ENCODE data around the gene MACROD1.
"Not testable (repeated sequence)": the region's sequence is repeated elsewhere in the genome, so short reads cannot be mapped to it uniquely, and the experiment has no call there.

Gene MACROD1

DNA sequence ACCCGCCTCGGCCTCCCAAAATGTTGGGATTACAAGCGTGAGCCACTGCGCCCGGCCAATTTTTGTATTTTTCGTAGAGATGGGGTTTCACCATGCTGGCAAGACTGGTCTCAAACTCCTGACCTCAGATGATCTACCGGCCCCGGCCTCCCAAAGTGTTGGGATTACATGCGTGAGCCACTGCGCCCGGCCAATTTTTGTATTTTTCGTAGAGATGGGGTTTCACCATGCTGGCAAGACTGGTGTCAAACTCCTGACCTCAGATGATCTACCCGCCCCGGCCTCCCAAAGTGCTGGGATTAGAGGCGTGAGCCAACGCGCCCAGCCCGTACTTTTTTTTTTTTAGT, 192.0 kb downstream of the MACROD1 start:
- not testable (repeated sequence) for H3K36me3 ChIP-seq (ENCODE audit: control insufficient read depth, insufficient read depth, low read length); H3K9me3 ChIP-seq (ENCODE audit: control insufficient read depth, insufficient read depth, low read length); H3K27ac ChIP-seq (ENCODE audit: low read length); H3K4me1 ChIP-seq (ENCODE audit: control insufficient read depth, insufficient read depth, low read length); DNase-seq (ENCODE audit: low read depth, low spot score); H3K4me3 ChIP-seq (ENCODE audit: low read length); H3K27me3 ChIP-seq (ENCODE audit: control insufficient read depth, insufficient read depth, low read length)
- no CpG with 5 or more reads among the region's 18 CpGs for WGBS (ENCODE audit: insufficient coverage, insufficient read length)

DNA sequence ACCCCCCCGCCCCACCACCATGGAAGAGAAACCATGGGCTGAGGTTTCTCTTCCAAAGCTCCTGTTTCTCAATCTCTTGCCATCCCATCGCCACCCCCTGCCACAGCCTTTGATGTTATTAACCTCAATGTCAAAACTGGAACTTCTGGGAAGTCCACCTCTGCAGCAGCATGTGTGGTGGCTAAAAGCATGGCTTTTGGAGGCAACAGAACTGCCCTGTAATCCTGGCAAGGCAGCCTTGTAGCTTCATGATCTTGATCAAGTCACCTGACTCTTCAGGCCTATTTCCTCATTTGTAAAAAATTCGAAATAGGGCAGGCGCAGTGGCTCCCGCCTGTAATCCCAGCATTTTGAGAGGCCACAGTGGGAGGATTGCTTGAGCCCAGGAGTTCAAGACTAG, 195.0 kb downstream of the MACROD1 start:
- no peak overlapping the region for H3K4me3 ChIP-seq (ENCODE audit: low read length)
- H3K27ac ChIP-seq (ENCODE audit: low read length): no peak overlapping the region
- no peaks in the 10 kb centered on the region for H3K9me3 ChIP-seq (ENCODE audit: control insufficient read depth, insufficient read depth, low read length)
- no CpG with 5 or more reads among the region's 5 CpGs for WGBS (ENCODE audit: insufficient coverage, insufficient read length)
- H3K27me3 ChIP-seq (ENCODE audit: control insufficient read depth, insufficient read depth, low read length): no peaks in the 10 kb centered on the region
- no peak for DNase-seq (ENCODE audit: low read depth, low spot score)
- H3K36me3 ChIP-seq (ENCODE audit: control insufficient read depth, insufficient read depth, low read length): no peaks in the 10 kb centered on the region
- H3K4me1 ChIP-seq (ENCODE audit: control insufficient read depth, insufficient read depth, low read length): no peaks in the 10 kb centered on the region

DNA sequence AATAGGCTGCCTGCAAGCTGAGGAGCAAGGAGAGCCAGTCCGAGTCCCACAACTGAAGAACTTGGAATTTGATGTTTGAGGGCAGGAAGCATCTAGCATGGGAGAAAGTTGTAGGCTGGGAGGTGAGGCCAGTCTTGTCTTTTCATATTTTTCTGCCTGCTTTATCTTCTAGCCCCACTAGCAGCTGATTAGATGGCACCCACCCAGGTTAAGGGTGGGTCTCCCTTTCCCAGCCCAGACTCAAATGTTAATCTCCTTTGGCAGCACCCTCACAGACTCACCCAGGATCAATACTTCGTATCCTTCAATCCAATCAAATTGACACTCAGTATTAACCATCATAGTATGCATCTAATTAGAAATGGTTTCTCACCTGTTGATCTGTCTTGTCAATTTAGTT, 196.5 kb downstream of the MACROD1 start:
- H3K36me3 ChIP-seq (ENCODE audit: control insufficient read depth, insufficient read depth, low read length): no peaks in the 10 kb centered on the region
- WGBS (ENCODE audit: insufficient coverage, insufficient read length): no CpG with 5 or more reads among the region's 2 CpGs
- no peak overlapping the region for H3K4me3 ChIP-seq (ENCODE audit: low read length)
- no peaks in the 10 kb centered on the region for H3K4me1 ChIP-seq (ENCODE audit: control insufficient read depth, insufficient read depth, low read length)
- no peak for DNase-seq (ENCODE audit: low read depth, low spot score)
- no peak overlapping the region for H3K27ac ChIP-seq (ENCODE audit: low read length)
- H3K27me3 ChIP-seq (ENCODE audit: control insufficient read depth, insufficient read depth, low read length): no peaks in the 10 kb centered on the region; the same call in none of the 2 replicates
- no peaks in the 10 kb centered on the region for H3K9me3 ChIP-seq (ENCODE audit: control insufficient read depth, insufficient read depth, low read length)

GRCh38 chr11:63966444-63966843, 199.5 kb downstream of the MACROD1 start:
- Histone ChIP-seq H3K36me3 (ENCODE audit: control insufficient read depth, insufficient read depth, low read length) (no peaks in the 10 kb centered on the region), H3K9me3 (ENCODE audit: control insufficient read depth, insufficient read depth, low read length) (no peaks in the 10 kb centered on the region), H3K27me3 (ENCODE audit: control insufficient read depth, insufficient read depth, low read length) (no peaks in the 10 kb centered on the region; the same call in none of the 2 replicates), H3K27ac (ENCODE audit: low read length) (no peak overlapping the region), H3K4me1 (ENCODE audit: control insufficient read depth, insufficient read depth, low read length) (peaks cover 1% of the 10 kb centered on the region; the same call in 1 of the 2 replicates), H3K4me3 (ENCODE audit: low read length) (no peak overlapping the region)
- no CpG with 5 or more reads among the region's 1 CpG for WGBS (ENCODE audit: insufficient coverage, insufficient read length)
- DNase-seq (ENCODE audit: low read depth, low spot score): no peak

GRCh38 chr11:63963895-63964294, 202.0 kb downstream of the MACROD1 start:
- not testable (repeated sequence) for H3K9me3 ChIP-seq (ENCODE audit: control insufficient read depth, insufficient read depth, low read length); DNase-seq (ENCODE audit: low read depth, low spot score)
- WGBS (ENCODE audit: insufficient coverage, insufficient read length): no CpG with 5 or more reads among the region's 4 CpGs

GRCh38 chr11:63961608-63962412, 204.1 kb downstream of the MACROD1 start:
- Histone ChIP-seq H3K4me1 (ENCODE audit: control insufficient read depth, insufficient read depth, low read length) (peaks cover 1% of the 10 kb centered on the region; the same call in 1 of the 2 replicates), H3K27me3 (ENCODE audit: control insufficient read depth, insufficient read depth, low read length) (no peaks in the 10 kb centered on the region; the same call in none of the 2 replicates), H3K36me3 (ENCODE audit: control insufficient read depth, insufficient read depth, low read length) (no peaks in the 10 kb centered on the region), H3K27ac (ENCODE audit: low read length) (no peak overlapping the region), H3K9me3 (ENCODE audit: control insufficient read depth, insufficient read depth, low read length) (no peaks in the 10 kb centered on the region), H3K4me3 (ENCODE audit: low read length) (no peak overlapping the region)
- WGBS (ENCODE audit: insufficient coverage, insufficient read length): no CpG with 5 or more reads among the region's 19 CpGs
- DNase-seq (ENCODE audit: low read depth, low spot score): no peak

More at GRCh38 chr11:63963895-63964294, 202.0 kb downstream of the MACROD1 start:
- H3K27me3 ChIP-seq (ENCODE audit: control insufficient read depth, insufficient read depth, low read length); H3K4me3 ChIP-seq (ENCODE audit: low read length); H3K36me3 ChIP-seq (ENCODE audit: control insufficient read depth, insufficient read depth, low read length); H3K27ac ChIP-seq (ENCODE audit: low read length); H3K4me1 ChIP-seq (ENCODE audit: control insufficient read depth, insufficient read depth, low read length): not testable (repeated sequence)

GRCh38 chr11:63958008-63958407, 207.9 kb downstream of the MACROD1 start:
- Histone ChIP-seq H3K4me3 (ENCODE audit: low read length) (no peak overlapping the region), H3K9me3 (ENCODE audit: control insufficient read depth, insufficient read depth, low read length) (no peaks in the 10 kb centered on the region), H3K36me3 (ENCODE audit: control insufficient read depth, insufficient read depth, low read length) (peaks cover 30% of the 10 kb centered on the region), H3K4me1 (ENCODE audit: control insufficient read depth, insufficient read depth, low read length) (peaks cover 1% of the 10 kb centered on the region; the same call in 1 of the 2 replicates), H3K27ac (ENCODE audit: low read length) (no peak overlapping the region), H3K27me3 (ENCODE audit: control insufficient read depth, insufficient read depth, low read length) (no peaks in the 10 kb centered on the region)
- WGBS (ENCODE audit: insufficient coverage, insufficient read length): no CpG with 5 or more reads among the region's 5 CpGs
- no peak for DNase-seq (ENCODE audit: low read depth, low spot score)

- H3K9me3 ChIP-seq (ENCODE audit: control insufficient read depth, insufficient read depth, low read length): no peaks in the 10 kb centered on the region
- no peak overlapping the region for H3K4me3 ChIP-seq (ENCODE audit: low read length)
- WGBS (ENCODE audit: insufficient coverage, insufficient read length): no CpG with 5 or more reads among the region's 4 CpGs
- H3K36me3 ChIP-seq (ENCODE audit: control insufficient read depth, insufficient read depth, low read length): peaks cover 38% of the 10 kb centered on the region
- H3K27me3 ChIP-seq (ENCODE audit: control insufficient read depth, insufficient read depth, low read length): no peaks in the 10 kb centered on the region
- no peak overlapping the region for H3K27ac ChIP-seq (ENCODE audit: low read length)
- H3K4me1 ChIP-seq (ENCODE audit: control insufficient read depth, insufficient read depth, low read length): no peaks in the 10 kb centered on the region
- no peak for DNase-seq (ENCODE audit: low read depth, low spot score)
Observed at GRCh38 chr11:63952570-63952969, 213.3 kb downstream of the MACROD1 start.

GRCh38 chr11:63951779-63952536, 214.0 kb downstream of the MACROD1 start:
- peaks cover 38% of the 10 kb centered on the region for H3K36me3 ChIP-seq (ENCODE audit: control insufficient read depth, insufficient read depth, low read length)

More at GRCh38 chr11:63951779-63952536, 214.0 kb downstream of the MACROD1 start:
- H3K4me3 ChIP-seq (ENCODE audit: low read length): no peak overlapping the region
- no peaks in the 10 kb centered on the region for H3K9me3 ChIP-seq (ENCODE audit: control insufficient read depth, insufficient read depth, low read length)
- no peaks in the 10 kb centered on the region for H3K27me3 ChIP-seq (ENCODE audit: control insufficient read depth, insufficient read depth, low read length)
- no peaks in the 10 kb centered on the region for H3K4me1 ChIP-seq (ENCODE audit: control insufficient read depth, insufficient read depth, low read length)
- DNase-seq (ENCODE audit: low read depth, low spot score): no peak
- H3K27ac ChIP-seq (ENCODE audit: low read length): no peak overlapping the region
- no CpG with 5 or more reads among the region's 20 CpGs for WGBS (ENCODE audit: insufficient coverage, insufficient read length)
